ENCODE results near the gene GTF3C6.

The GTF3C6 gene

DNA sequence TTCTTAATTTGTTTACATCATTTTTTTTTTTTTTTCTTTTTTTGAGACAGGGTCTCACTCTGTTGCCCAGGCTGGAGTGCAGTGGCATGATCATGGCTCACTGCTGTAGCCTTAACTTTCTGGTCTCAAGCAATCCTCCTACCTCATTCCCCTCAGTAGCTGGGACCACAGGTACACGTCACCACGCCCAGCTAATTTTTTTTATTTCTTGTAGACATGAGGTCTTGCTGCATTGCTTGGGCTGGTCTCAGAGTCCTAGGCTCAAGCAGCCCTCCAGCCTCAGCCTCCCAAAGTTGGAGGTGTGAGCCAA lies 53.6 kb downstream of the GTF3C6 start:
- TF ChIP-seq GATA2 (IDR thresholded peaks at IDR 0.05; ENCODE audit: low read depth, low read length) = no peak
- no peak for TF ChIP-seq GATA3 (IDR thresholded peaks at IDR 0.05; ENCODE audit: low read depth, low read length)

DNA sequence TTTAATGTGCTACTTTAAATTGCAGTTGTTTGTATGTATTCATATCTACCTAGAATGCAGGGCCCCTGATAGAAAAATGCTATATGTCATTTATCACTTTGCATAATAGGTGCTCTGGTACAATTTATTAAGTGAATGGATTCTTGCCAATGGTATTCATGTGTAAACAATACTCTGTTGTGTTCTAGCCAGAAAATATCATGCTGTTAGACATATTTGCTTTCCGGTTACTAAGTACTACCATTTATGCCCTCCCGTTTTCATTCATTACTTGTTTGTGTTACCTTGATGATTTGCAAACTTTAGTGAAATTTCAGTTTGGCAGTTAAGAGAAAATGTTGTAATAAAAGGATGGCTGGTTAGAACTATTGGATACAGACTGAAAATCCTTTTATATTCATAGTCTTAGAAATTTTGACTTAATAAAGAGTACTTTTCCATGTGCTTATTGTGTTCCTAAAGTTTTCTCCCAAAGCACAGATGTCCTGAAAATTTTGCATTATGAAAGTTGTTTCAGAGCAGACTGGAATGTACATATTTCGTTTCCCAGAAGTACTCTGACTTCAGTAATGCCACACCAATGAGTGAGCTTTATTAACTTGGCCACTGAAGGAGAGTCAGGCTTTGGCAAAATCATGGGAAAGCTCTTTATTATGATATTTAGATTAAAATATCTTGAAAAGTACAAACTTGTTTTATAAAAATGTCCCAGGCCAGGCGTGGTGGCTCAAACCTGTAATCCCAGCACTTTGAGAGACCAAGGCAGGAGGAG lies 54.8 kb downstream of the GTF3C6 start:
- no peak for TF ChIP-seq GATA3 (IDR thresholded peaks at IDR 0.05; ENCODE audit: low read depth, low read length)
- TF ChIP-seq GATA2 (IDR thresholded peaks at IDR 0.05; ENCODE audit: low read depth, low read length) = no peak

DNA sequence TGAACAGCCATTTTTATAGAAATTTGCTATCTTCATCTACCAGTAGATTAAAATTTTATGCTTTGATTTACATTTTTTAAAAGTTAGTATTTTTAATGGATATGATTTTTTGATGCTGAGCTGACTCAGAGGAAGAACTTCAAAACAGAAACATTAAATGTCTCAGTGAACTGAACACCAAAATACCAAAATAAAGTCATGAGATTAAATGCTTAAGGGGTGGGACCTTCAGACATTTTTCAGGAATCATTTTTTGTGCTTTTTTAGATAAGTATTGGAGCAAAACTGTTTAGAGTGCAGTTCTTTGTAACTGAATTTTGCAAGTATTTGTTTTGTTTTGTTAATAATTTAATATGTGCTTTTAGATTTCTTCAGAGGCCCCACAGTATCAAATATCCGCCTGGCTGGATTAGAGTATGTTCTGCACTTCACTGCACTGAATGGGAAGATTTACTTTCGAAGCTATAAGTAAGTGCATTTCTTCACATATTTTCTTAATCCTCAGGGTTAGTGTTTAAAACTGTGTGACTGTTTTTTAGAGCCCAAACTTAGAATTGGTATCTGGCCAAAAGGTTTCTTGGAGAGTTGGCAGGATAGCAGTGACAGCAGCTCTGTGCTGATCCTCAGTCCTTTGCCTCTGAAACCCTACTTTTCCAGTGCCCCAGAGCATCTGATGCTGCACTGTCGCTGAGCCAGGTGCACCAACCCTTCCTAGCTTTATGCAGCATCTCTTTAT lies 57.1 kb downstream of the GTF3C6 start:
- TF ChIP-seq GATA3 (IDR thresholded peaks at IDR 0.05; ENCODE audit: low read depth, low read length) (no peak), GATA2 (IDR thresholded peaks at IDR 0.05; ENCODE audit: low read depth, low read length) (no peak)
